OCI-LY7 (cell line): Measurements from ENCODE around the gene TSPYL2. TPM values are rescaled to one million over a fixed set of nuclear protein-coding genes. Genes with fewer than 3 reads are reported as not detected.

Experiments
- BruUV-seq: library from RNA; stranded (reverse); fragments of 400-500 nt; replicated peaks from 2 replicates; lab custom pipeline; 2021; lab: Mats Ljungman, UMichigan
- CTCF ChIA-PET: fragments of 300-600 bp; sonication (Branson Sonifier 250); formaldehyde crosslinking; loops from one replicate; lab custom pipeline; 2022; ENCODE audit warnings: antibody characterized with exemption; ENCODE audit not compliant: unreplicated experiment; lab: Charles Lee
- POLR2A ChIA-PET: fragments of 300-600 bp; sonication (Branson Sonifier 250); formaldehyde crosslinking; loops from one replicate; lab custom pipeline; 2022; ENCODE audit warnings: antibody characterized with exemption; lab: Charles Lee
- DNase-seq: peaks from one replicate; pipeline ENCODE4 v3.0.0-alpha.2; 2015; ENCODE audit warnings: low spot score
- H2AFZ ChIP-seq: fragments of 200-600 bp; sonication (generic), shearing (Covaris generic); 2 replicates; pipeline ENCODE4 v1.6.1; 2014; ENCODE audit warnings: mild to moderate bottlenecking, antibody characterized with exemption, low read length, moderate library complexity
- H3K27ac ChIP-seq: fragments of 200-600 bp; sonication (generic); 2 replicates; pipeline ENCODE4 v1.5.1; 2014; ENCODE audit warnings: mixed run types, low read depth, mild to moderate bottlenecking, moderate library complexity, low read length, inconsistent platforms; ENCODE audit not compliant: poor library complexity, severe bottlenecking
- H3K36me3 ChIP-seq: fragments of 200-600 bp; sonication (generic); 2 replicates; pipeline ENCODE4 v1.6.1; 2014; ENCODE audit warnings: mild to moderate bottlenecking, antibody characterized with exemption, low read length, moderate library complexity, mixed read lengths; ENCODE audit not compliant: insufficient read depth
- H3K4me1 ChIP-seq: fragments of 200-600 bp; sonication (generic); 2 replicates; pipeline ENCODE4 v1.5.1; 2014; ENCODE audit warnings: mild to moderate bottlenecking, low read length; ENCODE audit not compliant: insufficient read depth, poor library complexity, severe bottlenecking
- H3K4me2 ChIP-seq: fragments of 200-600 bp; sonication (generic); 2 replicates; pipeline ENCODE4 v1.6.1; 2014; ENCODE audit warnings: mild to moderate bottlenecking, low read length
- H3K4me3 ChIP-seq: fragments of 200-600 bp; sonication (generic); 2 replicates; pipeline ENCODE4 v1.5.1; 2014; ENCODE audit warnings: mild to moderate bottlenecking, low read depth, low read length; ENCODE audit not compliant: poor library complexity, severe bottlenecking
- H3K79me2 ChIP-seq: fragments of 200-600 bp; sonication (generic); 2 replicates; pipeline ENCODE4 v1.6.1; 2016; ENCODE audit warnings: low read depth, mild to moderate bottlenecking, low read length, moderate library complexity, mixed read lengths; ENCODE audit not compliant: insufficient read depth
- H3K9me2 ChIP-seq: fragments of 200-600 bp; sonication (generic); 2 replicates; pipeline ENCODE4 v1.6.1; 2016; ENCODE audit warnings: mild to moderate bottlenecking, low read length, mixed read lengths; ENCODE audit not compliant: insufficient read depth
- H3K9me3 ChIP-seq: fragments of 200-600 bp; sonication (generic); 2 replicates; pipeline ENCODE4 v1.6.1; 2014; ENCODE audit warnings: mild to moderate bottlenecking, mixed run types, low read length, mixed read lengths
- H4K20me1 ChIP-seq: fragments of 200-600 bp; sonication (generic); 2 replicates; pipeline ENCODE4 v1.6.1; 2014; ENCODE audit warnings: mild to moderate bottlenecking, antibody characterized with exemption, low read length, moderate library complexity, mixed read lengths; ENCODE audit not compliant: insufficient read depth
- CTCF ChIP-seq: fragments of 200-600 bp; sonication (generic); conservative IDR thresholded peaks from 2 replicates; pipeline ENCODE4 v1.5.1; 2014; ENCODE audit warnings: mild to moderate bottlenecking, antibody characterized with exemption, low read length, moderate library complexity, mixed read lengths
- EZH2phosphoT487 ChIP-seq: fragments of 200-600 bp; sonication (generic); IDR thresholded peaks from 2 replicates; pipeline ENCODE4 v1.6.1; 2018; ENCODE audit warnings: low read depth, borderline replicate concordance, mild to moderate bottlenecking, mixed run types, antibody characterized with exemption, low read length, moderate library complexity, mixed read lengths
- intact Hi-C: fragments of 100-400 bp; cut with micrococcal nuclease; formaldehyde crosslinking; loops from one replicate; pipeline ENCODE4 v1.10.0; 2022; ENCODE audit not compliant: unreplicated experiment
- total RNA-seq, 2 experiments: library from RNA; depleted of rRNA in 1 of 2; stranded (reverse); fragments of >200 nt in 1 of 2; shearing (Covaris generic) in 1 of 2; gene quantifications; 2 replicates each; pipeline ENCODE4 v1.2.3, GENCODE V29; 2014 to 2022

The TSPYL2 gene
- total RNA-seq, 2 experiments from 2014 or later: 21.7 to 22.0 TPM

- no peak for DNase-seq
- no peak overlapping the region for H3K27ac ChIP-seq
- peaks cover 3% of the 10 kb centered on the region; the same call in 1 of the 2 replicates for H3K79me2 ChIP-seq
- H3K4me1 ChIP-seq: peaks cover 8% of the 10 kb centered on the region
- H3K36me3 ChIP-seq: peaks cover 28% of the 10 kb centered on the region
- peak overlapping the region; percentile 16; the same call in 1 of the 2 replicates for H3K4me2 ChIP-seq
- no peaks in the 10 kb centered on the region for H3K9me3 ChIP-seq
- no peak for TF ChIP-seq EZH2phosphoT487
- TF ChIP-seq CTCF: no peak
- 0 out of 2 replicates have a peak, but pooled peaks cover 2% of the 10 kb centered on the region for H4K20me1 ChIP-seq
- POLR2A ChIA-PET: no interaction called here
- CTCF ChIA-PET: no interaction called here
- no peaks in the 10 kb centered on the region for H3K9me2 ChIP-seq
- BruUV-seq: no TSS peak
- no peak overlapping the region for H2AFZ ChIP-seq
- intact Hi-C loops: no loop called here
- H3K4me3 ChIP-seq: no peak overlapping the region
Observed at GRCh38 chrX:53088136-53088974, 6.2 kb downstream of the TSPYL2 start.

GRCh38 chrX:53089224-53089842, 7.2 kb downstream of the TSPYL2 start:
- ChIA-PET CTCF (no interaction called here), POLR2A (no interaction called here)
- Histone ChIP-seq H3K4me3 (no peak overlapping the region), H3K27ac (no peak overlapping the region), H3K9me3 (no peaks in the 10 kb centered on the region), H3K4me1 (peaks cover 7% of the 10 kb centered on the region), H3K9me2 (no peaks in the 10 kb centered on the region), H3K36me3 (peaks cover 26% of the 10 kb centered on the region), H3K79me2 (no peaks in the 10 kb centered on the region), H3K4me2 (peak overlapping the region; percentile 16; the same call in 1 of the 2 replicates), H4K20me1 (no peaks in the 10 kb centered on the region), H2AFZ (no peak overlapping the region)
- intact Hi-C loops: loop anchor here (1.0 kb wide), 1 partner anchor 18 kb away; no protein-coding TSS in a partner anchor
- DNase-seq: peak; percentile 58
- BruUV-seq: no TSS peak
- TF ChIP-seq EZH2phosphoT487 (no peak), CTCF (peak; percentile 78)
